Amygdala (tissue), 56 donors: ENCODE data around the gene VWA8.
"Not testable (repeated sequence)": the region's sequence is repeated elsewhere in the genome, so short reads cannot be mapped to it uniquely, and the experiment has no call there.

ENCODE experiments used
- DNase-seq, 56 donors: peaks; one replicate each; lab custom pipeline; 2025; lab: John Stamatoyannopoulos, UW

Gene VWA8

DNA sequence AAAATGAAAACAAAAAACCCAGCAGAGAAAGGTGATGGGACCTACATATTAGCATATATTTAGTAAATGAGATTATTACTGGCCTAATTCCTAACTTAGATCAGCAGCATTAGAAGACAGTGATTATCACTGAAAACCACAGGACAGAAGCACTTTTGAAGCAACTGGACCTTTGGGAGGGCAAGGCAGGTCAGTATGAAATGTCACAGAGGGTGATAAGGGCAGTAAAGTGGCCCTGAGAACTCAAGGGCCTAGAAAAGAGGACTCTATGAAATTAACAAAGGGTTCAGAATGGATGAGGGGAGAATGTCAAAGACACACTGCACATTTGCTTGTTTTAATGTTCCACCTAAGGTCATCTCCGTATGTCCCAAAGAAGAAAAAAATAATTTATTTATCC lies 148.7 kb downstream of the VWA8 start:
- DNase-seq, result no peak

DNA sequence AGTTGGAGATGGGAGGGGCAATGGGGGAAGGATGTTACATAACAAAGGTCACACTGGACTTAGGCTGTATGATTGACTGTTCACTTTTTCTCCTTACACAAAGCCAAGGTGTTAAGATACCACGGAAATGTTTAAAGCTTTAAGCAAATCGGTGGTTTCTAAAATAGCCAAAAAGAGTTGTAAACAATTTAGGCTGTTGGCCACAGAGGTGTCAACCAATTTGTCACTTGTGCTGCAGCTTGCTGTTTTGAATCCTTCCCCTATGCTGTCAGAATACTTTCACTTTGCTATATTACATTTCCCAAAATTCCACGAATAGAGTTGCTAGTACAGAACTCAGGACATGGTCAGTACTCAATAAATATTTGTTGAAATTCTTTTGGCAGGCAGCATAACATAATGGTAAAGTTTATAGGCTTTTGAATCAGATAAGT lies 149.3 kb downstream of the VWA8 start:
- no peak for DNase-seq

DNA sequence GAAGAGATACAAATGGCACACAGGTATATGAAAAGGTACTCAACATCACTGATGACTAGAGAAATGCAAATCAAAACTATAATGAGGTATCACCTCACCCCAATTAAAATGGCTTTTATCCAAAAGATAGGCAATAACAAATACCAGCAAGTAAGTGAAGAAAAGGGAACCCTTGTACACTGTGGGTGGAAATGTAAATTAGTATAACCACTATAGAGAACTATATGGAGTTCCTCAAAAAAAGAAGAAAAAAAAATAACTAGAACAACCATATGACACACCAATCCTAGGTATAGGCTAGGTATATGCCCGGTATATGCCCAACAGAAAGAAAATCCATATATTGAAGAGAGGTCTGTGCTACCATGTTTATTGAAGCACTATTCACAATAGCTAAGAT lies 150.9 kb downstream of the VWA8 start:
- DNase-seq, result no peak

DNA sequence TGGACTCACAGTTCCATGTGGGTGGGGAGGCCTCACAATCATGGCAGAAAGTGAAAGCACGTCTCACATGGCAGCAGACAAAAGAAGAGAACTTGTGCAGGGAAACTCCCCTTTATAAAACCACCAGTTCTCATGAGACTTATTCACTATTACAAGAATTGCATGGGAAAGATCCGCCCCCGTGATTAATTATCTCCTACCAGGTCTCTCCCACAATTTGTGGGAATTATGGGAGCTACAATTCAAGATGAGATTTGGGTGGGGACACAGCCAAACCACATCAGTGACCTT lies 157.5 kb downstream of the VWA8 start:
- not testable (repeated sequence) for DNase-seq

DNA sequence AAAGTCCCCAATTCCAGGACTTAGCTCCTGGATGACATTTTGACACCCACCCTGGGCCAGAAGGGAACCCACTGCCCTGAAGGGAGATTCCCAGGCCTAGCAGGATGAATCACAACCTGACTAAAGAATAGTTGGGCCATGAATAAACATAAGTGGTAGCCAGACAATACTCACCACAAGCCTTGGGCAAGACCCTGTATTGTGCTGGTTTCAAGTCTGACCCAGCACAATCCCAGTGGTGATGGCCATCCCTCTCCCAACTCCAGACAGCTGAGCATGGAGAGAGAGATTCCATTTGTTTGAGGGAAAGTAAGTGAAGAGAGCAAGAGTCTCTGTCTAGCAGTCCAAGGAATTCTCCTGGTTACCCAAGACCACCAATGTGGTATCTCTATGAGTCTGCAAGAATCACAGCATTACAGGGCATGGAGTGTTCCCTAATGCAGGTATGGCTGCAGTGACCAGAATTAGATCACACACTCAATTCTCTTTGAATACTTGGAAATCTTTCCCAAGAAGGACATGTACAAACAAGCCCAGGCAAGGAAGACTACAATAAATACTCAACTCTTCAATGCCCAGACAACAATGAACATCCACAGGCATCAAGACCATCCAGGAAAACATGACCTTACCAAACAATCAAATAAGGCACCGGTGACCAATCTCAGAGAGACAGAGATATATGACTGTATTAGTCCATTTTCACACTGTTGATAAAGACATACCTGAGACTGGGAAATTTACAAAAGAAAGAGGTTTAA lies 158.0 kb downstream of the VWA8 start:
- no peak for DNase-seq

DNA sequence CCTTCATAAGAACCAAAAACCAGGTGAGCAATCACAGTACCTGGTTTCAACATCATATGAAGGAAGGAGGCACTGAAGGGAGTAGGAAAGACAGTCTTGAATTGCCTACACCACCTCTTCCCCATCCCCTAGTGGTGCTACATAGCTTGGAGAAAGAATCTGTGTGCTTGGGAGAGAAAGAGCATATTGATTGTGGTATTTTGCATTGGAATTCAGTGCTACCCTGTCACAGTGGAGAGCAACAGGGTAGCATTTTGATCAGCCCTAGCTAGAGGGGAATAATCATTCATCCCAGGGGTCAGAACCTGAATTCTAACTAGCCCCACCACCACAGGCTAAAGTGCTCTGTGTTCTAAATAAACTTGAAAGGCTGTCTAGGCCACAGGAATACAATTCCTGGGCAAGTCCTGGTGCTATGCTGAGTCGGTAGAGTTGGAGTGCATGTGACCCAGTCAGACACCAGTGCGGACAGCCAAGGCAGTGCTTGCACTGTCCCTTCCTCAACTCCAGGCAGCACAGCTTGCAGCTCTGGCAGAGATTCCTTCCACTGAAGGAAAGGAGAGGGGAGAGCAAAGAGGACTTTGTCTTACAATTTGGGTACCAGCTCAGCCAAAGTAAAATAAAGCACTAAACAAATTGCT lies 158.7 kb downstream of the VWA8 start:
- DNase-seq, result no peak

DNA sequence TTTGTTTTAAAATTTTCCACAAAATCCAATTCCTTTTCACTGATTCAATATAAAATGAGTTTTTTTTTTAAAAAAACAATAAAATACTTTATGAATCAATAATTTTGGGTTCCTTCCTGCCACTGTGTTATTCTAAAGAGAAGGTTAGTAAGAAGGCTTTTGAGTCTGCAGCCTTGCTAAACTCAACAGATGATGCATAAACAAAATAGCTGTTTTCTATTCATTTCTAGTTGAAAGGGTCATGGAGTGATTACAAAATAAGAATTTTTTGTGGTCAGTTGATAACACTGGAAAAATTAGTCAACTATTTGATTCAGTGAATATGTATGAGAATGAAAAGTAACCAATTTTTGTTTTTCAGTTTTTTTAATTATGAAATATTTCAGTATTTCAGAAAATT lies 169.9 kb downstream of the VWA8 start:
- DNase-seq, result no peak

DNA sequence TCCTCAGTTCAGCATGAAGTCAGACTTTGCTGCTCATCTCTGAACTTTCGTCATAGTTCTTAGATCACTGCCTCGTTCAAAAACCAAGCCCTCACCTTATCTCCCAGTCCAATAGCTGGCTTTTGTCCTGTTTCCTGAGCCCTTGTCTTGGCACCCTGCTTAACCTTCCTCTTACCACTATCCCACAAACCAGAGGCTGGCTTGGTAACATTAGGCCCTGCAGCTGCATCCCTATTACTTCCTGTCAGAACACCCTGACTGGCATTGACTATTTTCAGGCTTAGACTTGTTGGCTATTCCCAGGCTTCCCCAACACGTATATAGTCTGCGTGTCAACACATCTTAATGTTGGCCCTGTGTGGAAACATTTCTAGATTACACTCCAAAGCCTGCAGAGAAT lies 172.4 kb downstream of the VWA8 start:
- DNase-seq, result no peak

DNA sequence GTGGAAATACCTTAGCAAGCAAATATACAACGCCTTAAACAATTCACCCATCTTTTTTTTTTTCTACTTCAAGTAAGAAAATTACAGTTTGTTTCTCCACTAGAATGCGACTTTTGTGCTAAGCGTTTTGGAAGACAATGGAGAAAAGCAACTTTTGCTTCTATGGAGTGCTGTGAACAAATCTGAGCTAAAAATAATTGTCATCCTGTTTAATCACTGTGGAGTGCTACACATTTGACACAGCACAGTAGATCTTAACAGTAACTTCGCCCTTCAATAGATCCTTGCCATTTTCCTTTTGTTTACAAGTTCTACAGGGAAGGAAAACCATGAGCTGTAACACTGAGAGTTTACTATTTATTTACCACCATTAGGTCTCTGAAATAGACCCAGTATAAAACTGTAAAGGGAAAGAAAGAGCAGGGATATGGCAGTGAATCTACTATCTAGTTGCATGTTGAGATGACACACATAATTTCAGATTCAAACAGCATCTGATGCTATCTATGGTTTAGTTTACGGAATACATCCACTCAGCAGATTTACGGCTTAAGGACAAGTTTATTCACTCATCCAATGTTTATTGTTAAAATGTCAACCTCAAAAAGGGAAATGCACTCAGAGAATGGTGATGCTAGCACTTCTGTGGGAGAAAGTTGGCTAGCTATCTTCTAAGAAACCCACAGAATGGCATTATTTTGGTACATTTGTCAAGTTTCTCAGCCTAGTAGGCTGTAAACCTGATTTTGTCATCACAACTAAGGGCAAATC lies 175.3 kb downstream of the VWA8 start:
- no peak for DNase-seq

DNA sequence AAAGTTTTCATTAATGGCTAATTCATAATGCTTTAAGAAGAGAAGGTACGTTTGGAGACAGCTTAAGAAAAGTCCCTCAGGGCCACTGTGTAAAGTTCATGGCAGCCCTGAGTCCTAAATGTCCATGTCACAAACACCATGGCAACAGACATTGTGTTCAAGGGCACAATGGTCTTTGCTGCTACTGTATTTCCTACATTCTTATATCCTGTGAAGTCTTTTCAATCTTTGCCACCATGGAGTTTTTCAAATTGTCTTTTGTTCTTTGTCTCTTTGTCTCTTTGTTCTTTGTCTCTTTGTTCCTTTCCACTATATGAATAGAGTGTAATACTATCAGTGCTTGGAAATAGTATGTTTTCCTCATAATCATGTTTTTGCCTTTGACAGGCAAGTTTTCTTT lies 178.8 kb downstream of the VWA8 start:
- DNase-seq, result peak in 7 of 56 donors; percentile 1 to 12 (median 9)

DNA sequence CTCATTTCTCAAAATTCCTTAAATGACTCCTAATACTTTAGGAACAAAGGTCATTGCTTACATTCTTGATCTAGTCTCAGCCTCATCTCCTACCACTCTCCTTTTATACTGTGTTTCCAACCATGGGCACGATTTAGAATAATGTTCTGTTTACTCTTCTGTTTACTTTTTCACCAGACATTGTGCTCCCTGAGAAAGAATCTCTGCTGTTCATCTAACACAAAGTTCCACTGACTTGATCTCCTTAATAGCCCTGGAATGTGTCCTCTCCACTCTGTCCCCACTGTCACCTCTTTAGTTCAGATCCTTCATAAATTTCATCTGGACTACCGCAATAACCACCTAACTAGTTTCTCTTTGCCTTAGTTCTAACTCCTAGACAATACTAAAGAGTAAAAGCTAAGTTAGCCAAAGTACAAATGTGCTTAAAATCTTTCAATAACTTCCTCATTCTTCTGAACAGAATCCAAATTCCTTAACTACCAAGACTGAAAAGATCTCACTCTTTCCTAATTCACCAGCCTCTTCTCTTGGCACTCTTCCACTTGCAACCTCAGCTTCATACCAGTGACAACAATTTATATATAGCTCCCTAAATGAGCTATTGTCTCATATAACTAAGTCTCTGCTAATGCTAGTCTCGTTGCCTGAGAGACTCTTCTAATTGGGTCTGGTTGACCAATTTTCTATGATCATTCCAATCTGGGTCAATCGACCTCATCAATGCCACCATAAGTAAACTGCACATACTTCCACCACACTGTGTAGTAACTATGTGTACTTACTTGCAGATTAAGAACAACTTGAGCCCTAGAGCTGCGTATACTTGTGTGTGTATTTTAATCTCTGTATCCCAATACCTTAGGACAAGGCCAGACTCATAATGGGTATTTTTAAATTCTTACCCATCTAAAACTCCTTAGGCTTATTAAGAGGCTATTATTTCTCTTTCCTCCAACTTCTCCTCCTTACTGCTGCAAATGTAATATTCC lies 179.9 kb downstream of the VWA8 start:
- no peak for DNase-seq

DNA sequence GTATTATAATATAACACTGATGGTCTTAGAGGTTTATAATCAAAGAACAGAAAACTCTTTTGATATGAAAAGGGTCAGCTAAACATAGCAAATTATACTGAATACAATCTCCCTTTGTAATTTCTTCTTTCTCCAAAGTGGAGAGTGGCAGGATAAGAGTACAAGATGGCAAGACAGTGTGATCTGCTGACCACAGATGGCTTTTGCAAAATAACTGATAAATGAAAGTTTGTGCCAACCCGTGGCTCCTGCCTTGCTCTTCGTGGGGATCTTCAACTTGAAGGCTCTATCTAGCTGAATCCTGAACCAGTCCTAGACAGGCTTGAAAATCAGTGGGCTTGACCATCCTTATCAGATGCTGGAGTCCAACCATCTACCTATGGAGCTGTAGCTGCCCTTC lies 185.7 kb downstream of the VWA8 start:
- no peak for DNase-seq

DNA sequence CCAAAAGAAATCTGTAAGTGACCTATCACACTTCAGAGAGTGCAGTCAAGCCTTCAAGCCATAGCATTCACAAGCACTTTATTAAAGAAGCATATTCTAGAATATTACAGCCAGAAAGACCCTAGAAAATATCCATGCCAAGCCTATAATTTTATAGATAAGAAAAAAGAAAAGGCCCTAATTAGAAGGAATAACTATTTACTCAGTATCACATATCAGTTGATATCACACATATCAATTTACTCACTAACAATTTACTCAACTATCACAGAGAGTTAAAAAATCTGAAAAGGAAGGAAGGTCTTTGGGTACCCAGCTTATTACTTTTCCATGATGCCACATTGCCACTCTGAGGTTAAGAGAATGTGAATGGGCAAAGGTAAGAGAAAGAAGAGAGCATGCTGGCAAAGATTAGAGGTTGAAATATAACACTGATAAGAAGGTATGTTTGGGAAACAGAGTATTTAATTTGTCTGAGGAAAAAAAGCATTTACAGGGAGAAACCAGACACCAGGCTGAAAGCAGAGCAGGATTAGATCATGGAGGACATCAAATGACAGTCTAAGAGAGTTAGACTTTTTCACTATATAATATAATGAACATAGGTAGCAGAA lies 186.2 kb downstream of the VWA8 start:
- DNase-seq, result no peak

DNA sequence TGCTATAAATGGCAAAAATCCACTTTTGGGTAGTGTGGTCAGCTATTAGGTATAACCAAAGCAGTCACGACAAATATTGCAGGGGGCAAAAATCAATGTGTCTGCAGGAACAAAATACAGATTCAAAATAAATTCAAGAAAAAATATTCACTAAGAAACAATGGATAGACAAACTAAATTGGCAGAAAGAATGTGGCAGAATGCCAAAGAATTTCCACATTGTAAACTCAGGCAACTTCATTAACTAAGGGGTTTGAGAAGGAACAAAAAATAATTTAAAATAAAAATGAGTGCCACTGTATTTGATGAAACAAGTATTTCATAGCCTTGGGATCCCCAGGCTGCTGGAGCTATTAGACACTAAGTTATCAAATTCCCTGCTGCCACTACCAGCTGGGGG lies 193.1 kb downstream of the VWA8 start:
- DNase-seq, result no peak

DNA sequence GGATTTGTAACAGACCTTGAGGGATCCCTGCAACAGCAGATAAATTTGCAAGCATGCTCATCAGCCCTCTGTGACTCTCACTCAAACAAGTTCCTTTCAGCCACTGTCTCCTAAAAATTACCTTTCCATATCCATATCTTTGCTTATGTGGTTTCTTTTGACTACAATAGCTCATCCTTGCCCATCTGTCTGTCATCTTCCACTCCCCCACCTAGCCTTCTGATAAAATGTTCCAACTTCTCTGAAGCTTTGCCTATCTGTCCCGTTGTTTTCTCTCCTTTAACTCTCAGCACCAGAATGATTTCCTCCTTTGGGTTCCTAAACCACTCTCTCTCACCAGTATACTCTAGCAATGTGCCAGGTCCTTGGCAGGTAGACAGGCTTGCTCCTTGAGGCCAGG lies 194.5 kb downstream of the VWA8 start:
- no peak for DNase-seq

DNA sequence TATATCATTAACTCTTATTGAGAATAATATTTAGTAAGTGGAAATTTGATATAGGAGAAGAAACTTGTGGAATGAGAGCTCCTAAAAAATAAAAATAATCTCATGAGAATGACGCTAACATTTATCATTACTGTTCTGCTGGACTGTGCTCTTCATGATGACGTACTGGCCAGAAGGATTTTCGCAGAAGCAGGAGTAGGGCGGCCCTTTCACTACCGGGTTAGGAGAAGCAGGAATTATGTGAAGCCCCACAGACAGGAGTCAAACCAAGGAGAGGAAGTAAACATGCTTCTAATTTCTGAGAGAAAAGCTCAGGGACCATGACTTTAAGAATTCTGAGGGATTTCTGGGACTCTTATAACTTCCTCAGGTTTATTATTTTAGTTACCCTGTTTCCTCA lies 195.1 kb downstream of the VWA8 start:
- DNase-seq, result no peak

DNA sequence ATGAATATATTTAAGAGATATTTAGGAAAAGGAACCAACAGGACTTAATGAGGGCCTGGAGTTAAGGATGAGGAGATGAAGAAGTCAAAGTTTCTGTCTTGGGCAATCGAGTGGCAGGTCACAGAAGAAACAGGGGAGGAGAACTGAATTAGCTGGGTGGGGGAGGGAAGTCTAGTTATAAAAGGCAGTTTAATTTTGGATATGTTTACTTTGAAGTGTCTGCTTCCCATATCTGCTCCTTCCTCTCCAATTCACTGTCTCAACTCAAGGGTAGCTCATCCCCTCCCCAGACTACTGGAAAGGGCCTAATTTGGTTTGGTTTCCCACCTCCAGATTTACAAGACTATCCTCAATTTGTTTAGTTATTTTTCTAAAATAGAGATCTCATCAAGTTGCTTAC lies 195.9 kb downstream of the VWA8 start:
- no peak for DNase-seq

DNA sequence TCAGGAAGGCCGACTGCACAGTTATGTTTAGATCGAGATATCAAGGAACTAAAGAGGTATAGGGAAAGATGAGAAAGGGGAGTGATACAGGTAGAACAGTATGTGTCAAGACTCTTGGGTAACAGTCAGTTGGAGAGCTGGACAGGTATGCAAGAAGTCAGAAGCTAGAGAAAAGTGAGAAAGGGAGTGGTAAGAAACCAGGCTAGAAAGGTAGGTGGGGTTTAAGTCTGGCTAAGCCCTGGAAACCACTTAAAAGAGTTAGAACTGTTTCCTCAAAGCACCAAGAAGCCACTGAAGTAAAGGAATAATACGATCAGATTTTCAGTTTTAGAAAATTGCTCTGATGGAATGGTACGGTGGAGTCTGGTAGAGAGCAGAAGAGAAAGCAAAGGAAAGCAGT lies 196.4 kb downstream of the VWA8 start:
- no peak for DNase-seq

DNA sequence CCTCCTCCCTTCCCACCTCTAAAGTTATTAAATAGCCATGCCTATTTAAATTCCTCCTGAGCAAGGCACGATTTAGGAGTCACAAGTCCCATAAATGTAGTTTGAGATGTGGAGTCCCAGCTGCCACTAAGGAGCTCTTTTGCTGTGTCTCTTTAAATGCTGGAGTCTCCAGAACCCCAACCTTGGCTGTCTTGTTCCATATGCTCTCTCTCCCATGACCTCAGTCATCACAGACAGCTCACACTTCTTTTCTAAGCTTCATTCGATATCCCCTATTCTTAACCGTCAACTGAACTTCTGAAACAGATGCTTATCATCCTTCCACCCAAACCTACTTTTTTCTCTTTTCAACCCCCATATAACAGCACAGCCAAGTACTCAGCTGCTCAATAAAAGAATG lies 197.1 kb downstream of the VWA8 start:
- no peak for DNase-seq

DNA sequence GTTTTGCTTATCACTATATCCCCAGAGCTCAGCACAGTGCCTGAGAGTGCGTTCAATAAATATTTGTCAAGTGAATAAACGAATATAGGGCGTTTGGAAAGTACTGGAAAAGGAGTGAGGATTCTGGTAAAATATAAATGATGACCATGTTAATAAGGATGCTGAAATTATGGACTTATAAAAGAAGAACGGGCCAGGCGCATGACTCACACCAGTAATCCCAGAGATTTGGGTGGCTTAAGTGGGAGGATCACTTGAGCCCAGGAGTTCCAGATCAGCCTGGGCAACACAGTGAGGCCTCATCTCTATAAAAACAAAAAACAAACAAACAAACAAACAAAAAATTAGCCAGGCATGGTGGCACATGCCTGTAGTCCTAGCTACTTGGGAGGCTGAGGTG lies 198.1 kb downstream of the VWA8 start:
- no peak for DNase-seq
